Epithelial cell of esophagus (primary cell): ENCODE measurements around the gene IARS2.

Source experiments
- DNase-seq: peaks from one replicate; pipeline ENCODE4 v3.0.0; 2010; ENCODE audit warnings: low read depth
- H3K4me3 ChIP-seq: 2 replicates; pipeline ENCODE4 v1.5.1; 2011; ENCODE audit warnings: mild to moderate bottlenecking, low read length, control low read depth
- TF ChIP-seq, protein P1 (sequence below): IDR thresholded peaks from 2 replicates; pipeline ENCODE4 v1.5.1; 2011; ENCODE audit warnings: low read depth, mild to moderate bottlenecking, low read length, control low read depth, inconsistent platforms; ENCODE audit not compliant: insufficient read depth; ENCODE audit errors: missing control alignments

Gene IARS2

DNA sequence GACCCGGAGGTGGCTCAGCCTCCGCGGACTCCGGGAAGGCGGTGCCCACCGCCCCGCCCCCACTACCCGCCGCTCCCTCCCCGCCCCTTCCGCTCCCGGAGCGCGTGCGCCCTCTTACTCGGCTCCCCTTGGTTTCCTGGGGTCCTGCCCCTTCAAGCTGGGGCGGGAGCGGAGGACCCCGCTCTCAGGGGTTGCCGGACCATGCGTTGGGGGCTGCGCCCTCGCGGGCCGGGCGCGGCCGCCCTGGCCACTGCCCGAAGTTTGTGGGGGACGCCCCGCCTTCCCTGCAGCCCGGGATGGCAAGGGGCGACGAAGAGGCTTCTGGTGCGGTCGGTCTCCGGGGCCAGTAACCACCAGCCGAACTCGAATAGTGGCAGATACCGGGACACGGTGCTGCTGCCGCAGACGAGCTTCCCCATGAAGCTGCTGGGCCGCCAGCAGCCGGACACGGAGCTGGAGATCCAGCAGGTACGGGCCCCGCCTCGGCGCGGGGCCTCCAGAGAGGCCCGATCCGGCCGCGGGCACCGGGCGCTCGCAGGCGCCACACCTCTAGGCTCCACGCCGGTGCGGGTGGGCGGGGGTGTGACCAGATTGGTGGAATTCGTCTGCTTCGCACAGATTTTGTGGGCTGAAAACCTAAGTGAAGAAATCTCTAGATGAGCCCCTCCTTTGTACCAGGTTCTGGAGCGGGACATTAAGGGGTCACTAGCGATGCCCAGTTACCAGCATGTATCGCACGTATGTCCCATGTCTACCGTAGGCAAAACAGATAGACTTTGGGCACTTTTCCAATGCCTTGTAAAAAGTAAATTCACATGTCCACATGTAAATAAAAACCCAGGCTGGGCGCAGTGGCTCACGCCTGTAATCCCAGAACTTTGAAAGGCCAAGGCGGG, at the start of gene IARS2:
Gene IARS2, plus strand, starts transcription at position 117 of the 896 bp plus-strand sequence. Its CDS starts 85 bp downstream, at position 202.
- DNase-seq, result peak; percentile 91
- H3K4me3 ChIP-seq, result peak within 1 kb of the TSS; percentile 86
- TF ChIP-seq, protein P1, sequence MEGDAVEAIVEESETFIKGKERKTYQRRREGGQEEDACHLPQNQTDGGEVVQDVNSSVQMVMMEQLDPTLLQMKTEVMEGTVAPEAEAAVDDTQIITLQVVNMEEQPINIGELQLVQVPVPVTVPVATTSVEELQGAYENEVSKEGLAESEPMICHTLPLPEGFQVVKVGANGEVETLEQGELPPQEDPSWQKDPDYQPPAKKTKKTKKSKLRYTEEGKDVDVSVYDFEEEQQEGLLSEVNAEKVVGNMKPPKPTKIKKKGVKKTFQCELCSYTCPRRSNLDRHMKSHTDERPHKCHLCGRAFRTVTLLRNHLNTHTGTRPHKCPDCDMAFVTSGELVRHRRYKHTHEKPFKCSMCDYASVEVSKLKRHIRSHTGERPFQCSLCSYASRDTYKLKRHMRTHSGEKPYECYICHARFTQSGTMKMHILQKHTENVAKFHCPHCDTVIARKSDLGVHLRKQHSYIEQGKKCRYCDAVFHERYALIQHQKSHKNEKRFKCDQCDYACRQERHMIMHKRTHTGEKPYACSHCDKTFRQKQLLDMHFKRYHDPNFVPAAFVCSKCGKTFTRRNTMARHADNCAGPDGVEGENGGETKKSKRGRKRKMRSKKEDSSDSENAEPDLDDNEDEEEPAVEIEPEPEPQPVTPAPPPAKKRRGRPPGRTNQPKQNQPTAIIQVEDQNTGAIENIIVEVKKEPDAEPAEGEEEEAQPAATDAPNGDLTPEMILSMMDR, result no peak

DNA sequence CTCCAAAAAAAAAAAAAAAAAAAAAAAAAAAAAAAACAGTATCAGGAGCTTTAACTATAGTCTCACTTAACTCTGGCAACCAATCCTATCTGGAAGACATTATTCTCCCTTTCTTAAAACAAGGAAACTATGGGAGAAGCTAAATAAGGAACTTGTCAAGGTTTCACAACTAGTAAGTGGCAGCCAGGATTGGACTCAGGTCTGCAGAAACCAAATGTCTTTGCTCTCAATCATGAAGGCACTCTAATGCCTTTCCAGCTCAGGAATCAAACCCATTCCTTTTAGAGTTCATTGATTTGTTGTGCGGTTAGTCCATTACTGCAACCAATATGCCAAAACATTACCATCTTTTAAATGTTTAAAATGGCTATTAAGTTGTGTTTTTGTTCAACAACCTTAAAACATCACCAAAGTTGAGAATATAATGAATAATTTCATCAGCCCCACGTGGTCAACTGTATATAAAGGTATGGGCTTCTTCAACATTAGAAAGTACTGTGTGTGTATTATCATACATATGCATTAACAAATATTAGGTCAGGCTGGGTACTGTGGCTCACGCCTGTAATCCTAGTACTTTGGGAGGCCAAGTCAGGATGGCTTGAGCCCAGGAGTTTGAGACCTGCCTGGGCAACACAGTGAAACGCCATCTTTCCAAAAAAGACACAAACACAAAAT, 49.1 kb upstream of the IARS2 start:
- TF ChIP-seq, protein P1, result no peak
- DNase-seq, result no peak
- peak overlapping the region; percentile 96 for H3K4me3 ChIP-seq

DNA sequence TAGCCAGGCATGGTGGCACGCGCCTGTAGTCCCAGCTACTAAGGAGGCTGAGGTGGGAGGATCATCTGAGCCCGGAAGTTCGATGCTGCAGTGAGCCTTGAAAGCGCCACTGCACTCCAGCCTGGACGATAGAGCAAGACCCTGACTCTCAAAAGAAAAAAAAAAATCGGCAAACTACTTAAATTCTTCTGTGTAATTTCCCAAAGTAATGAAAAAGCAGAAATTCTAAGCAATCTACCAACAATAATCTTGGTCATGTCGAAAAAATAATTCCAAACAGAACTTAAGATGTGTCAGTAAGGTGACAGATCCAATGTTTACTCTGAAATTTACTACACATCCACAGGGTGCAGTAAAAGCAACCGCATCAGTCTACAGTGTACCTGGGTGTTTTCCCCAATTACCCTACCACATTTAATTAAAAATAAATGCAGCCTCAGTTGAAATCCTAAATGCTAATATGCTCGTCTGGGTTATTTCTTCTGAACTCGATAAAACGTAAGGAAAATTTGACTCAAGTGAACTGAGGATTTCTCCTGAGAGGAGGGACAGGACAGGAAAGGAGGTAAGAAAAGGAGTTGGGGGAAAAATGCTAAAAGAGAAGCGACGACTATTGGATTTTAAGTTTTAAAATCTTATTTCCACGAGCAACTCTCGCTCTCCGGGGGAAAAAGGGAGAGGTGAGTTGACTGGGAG, 48.4 kb upstream of the IARS2 start:
- TF ChIP-seq, protein P1, result no peak
- peak; percentile 27 for DNase-seq
- peak overlapping the region; percentile 96 for H3K4me3 ChIP-seq

DNA sequence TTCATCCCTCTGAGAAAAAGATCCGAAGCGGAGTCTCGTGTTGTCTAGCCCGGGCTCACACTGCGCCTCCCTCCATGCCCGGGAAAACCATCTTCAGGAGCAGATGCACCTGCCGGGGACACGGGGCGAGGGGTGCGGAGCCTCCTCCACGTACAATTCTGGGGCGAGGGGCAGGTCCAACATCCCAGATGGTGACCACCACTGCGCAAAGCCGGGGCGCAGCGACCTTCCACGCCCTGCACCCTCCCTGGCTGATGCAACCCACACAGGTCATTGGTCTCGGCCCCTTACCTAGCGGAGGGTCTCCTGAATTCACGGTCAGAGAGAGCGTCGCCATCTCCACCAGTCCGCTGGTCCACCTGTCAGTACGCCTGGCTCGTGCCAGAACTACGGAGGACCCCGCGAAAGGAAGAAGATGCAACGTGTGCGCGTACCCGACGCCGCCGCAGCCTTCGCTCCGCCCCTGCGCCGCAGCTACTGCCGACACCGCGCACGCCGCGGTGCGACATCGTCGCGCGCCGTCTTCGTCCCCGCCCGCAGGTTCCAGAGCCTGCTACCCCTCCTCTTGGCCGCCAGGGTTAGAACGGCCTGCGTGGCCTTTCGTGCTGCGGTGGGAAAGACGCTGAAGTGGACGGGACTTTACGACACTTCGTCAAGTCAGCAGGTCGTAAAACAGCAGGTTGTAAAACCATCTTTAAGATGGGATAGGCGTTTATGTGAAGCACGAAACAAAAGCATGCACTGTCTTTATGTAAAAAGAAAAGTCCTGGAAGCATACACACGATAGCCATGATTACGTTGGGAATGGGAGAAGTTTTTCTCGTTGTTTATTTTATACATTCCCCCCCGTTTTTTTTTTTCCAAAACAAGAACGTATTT, 47.6 kb upstream of the IARS2 start, which contains the start of gene EPRS1:
Gene EPRS1, minus strand, starts transcription at position 454 of the 879 bp plus-strand sequence. Its CDS starts 117 bp downstream, at position 337.
- DNase-seq, result peak; percentile 97
- H3K4me3 ChIP-seq, result peak within 1 kb of the TSS; percentile 96
- TF ChIP-seq, protein P1, result peak; percentile 75

DNA sequence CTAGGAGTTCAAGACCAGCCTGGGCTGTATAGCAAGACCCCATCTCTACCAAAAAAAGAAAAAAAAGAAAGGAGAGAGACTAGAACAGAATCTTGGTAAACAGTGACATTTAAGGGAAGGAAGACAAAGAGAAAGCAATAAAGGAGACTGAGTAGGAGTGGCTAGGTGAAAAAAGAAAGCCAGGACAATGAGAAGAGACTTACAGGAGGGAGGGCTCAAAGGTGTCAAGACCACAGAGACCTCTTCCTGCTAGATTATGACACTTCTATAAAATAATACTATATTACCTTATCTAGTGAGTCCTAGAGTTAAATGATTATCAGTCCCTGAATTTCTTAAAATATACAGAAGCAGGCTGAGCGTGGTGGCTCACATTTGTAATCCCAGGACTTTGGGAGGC, 37.6 kb upstream of the IARS2 start:
- H3K4me3 ChIP-seq, result no peak overlapping the region
- TF ChIP-seq, protein P1, result no peak
- DNase-seq, result no peak

DNA sequence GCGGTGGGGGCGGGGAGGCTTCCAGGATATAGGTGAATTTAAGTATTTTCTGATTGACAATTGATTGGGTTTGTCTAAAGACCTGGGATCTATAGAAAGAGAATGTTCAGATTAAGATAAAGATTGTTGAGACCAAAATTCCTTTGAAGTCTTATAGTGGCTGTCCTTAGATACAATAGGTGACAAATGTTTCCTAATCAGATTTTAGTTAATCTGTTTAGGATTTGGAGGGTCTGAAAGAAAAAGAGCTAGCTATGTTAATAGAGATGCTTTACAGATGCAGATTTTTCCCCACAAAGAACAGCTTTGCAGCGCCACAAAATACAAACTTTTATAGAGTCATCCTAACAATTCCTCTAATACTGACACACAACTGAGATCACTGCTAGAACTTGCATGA, 33.1 kb upstream of the IARS2 start:
- no peak for DNase-seq
- TF ChIP-seq, protein P1, result no peak
- H3K4me3 ChIP-seq, result no peak overlapping the region
